Nephron progenitor cell (in vitro differentiated cells): ENCODE data around the gene ALG14.
"Not testable (repeated sequence)": the region's sequence is repeated elsewhere in the genome, so short reads cannot be mapped to it uniquely, and the experiment has no call there.

ENCODE experiments used
- DNase-seq: peaks from one replicate; pipeline ENCODE4 v3.0.0; 2021
- H3K27ac Mint-ChIP-seq: 2 replicates; pipeline ENCODE4 v1.8.0; 2021; ENCODE audit warnings: mild to moderate bottlenecking, moderate library complexity, mixed read lengths
- H3K27me3 Mint-ChIP-seq: 2 replicates; pipeline ENCODE4 v1.8.0; 2021; ENCODE audit warnings: mild to moderate bottlenecking, low read depth, mixed read lengths; ENCODE audit not compliant: poor library complexity
- H3K36me3 Mint-ChIP-seq: 2 replicates; pipeline ENCODE4 v1.8.0; 2021; ENCODE audit warnings: low read depth, mixed read lengths
- H3K4me1 Mint-ChIP-seq: 2 replicates; pipeline ENCODE4 v1.8.0; 2021; ENCODE audit warnings: mixed read lengths
- H3K4me3 Mint-ChIP-seq: 2 replicates; pipeline ENCODE4 v1.8.0; 2021; ENCODE audit warnings: mild to moderate bottlenecking, moderate library complexity, mixed read lengths
- H3K9me3 Mint-ChIP-seq: 2 replicates; pipeline ENCODE4 v1.8.0; 2021; ENCODE audit warnings: mild to moderate bottlenecking, moderate library complexity, mixed read lengths
- CTCF ChIP-seq: fragments of 200-600 bp; sonication (generic); IDR thresholded peaks from 2 replicates; pipeline ENCODE4 v1.5.0; 2021; ENCODE audit warnings: antibody characterized with exemption

Gene ALG14

GRCh38 chr1:95027046-95027445, 45.7 kb downstream of the ALG14 start:
- TF ChIP-seq CTCF = no peak

GRCh38 chr1:95023399-95024043, 49.2 kb downstream of the ALG14 start:
- H3K27me3 Mint-ChIP-seq = peaks cover 3% of the 10 kb centered on the region
- H3K4me1 Mint-ChIP-seq = peaks cover 19% of the 10 kb centered on the region
- H3K36me3 Mint-ChIP-seq = peaks cover 51% of the 10 kb centered on the region
- DNase-seq = no peak
- TF ChIP-seq CTCF = no peak
- no peak overlapping the region for H3K4me3 Mint-ChIP-seq
- no peak overlapping the region for H3K27ac Mint-ChIP-seq
- peaks cover 39% of the 10 kb centered on the region for H3K9me3 Mint-ChIP-seq

More at GRCh38 chr1:95027046-95027445, 45.7 kb downstream of the ALG14 start:
- Mint-ChIP-seq H3K9me3 (peaks cover 50% of the 10 kb centered on the region), H3K36me3 (peaks cover 54% of the 10 kb centered on the region), H3K27me3 (peaks cover 7% of the 10 kb centered on the region), H3K4me1 (peaks cover 6% of the 10 kb centered on the region), H3K27ac (no peak overlapping the region), H3K4me3 (no peak overlapping the region)
- no peak for DNase-seq

GRCh38 chr1:95022644-95022926, 50.2 kb downstream of the ALG14 start:
- no peak for DNase-seq
- peaks cover 19% of the 10 kb centered on the region for H3K4me1 Mint-ChIP-seq
- no peak for TF ChIP-seq CTCF
- H3K27me3 Mint-ChIP-seq = peaks cover 3% of the 10 kb centered on the region
- peaks cover 34% of the 10 kb centered on the region for H3K9me3 Mint-ChIP-seq
- H3K36me3 Mint-ChIP-seq = peaks cover 44% of the 10 kb centered on the region
- H3K4me3 Mint-ChIP-seq = no peak overlapping the region
- no peak overlapping the region for H3K27ac Mint-ChIP-seq

- no peak overlapping the region for H3K4me3 Mint-ChIP-seq
- peak overlapping the region; percentile 47 for H3K27ac Mint-ChIP-seq
- DNase-seq = no peak
- peaks cover 3% of the 10 kb centered on the region for H3K27me3 Mint-ChIP-seq
- no peak for TF ChIP-seq CTCF
- H3K36me3 Mint-ChIP-seq = peaks cover 38% of the 10 kb centered on the region
- peaks cover 19% of the 10 kb centered on the region for H3K4me1 Mint-ChIP-seq
- H3K9me3 Mint-ChIP-seq = peaks cover 33% of the 10 kb centered on the region
Measured at GRCh38 chr1:95021805-95022643, 50.7 kb downstream of the ALG14 start.

- Mint-ChIP-seq H3K27me3 (no peaks in the 10 kb centered on the region), H3K9me3 (peaks cover 24% of the 10 kb centered on the region), H3K36me3 (peaks cover 29% of the 10 kb centered on the region), H3K27ac (peak overlapping the region; percentile 47), H3K4me3 (peak overlapping the region; percentile 12), H3K4me1 (peaks cover 19% of the 10 kb centered on the region)
- DNase-seq = no peak
- no peak for TF ChIP-seq CTCF
Measured at GRCh38 chr1:95021119-95021518, 51.6 kb downstream of the ALG14 start.

GRCh38 chr1:95019466-95019865, 53.3 kb downstream of the ALG14 start:
- not testable (repeated sequence) for DNase-seq, H3K9me3 Mint-ChIP-seq, H3K4me3 Mint-ChIP-seq, H3K27me3 Mint-ChIP-seq, H3K27ac Mint-ChIP-seq
- Mint-ChIP-seq H3K36me3 (peaks cover 14% of the 10 kb centered on the region), H3K4me1 (peaks cover 28% of the 10 kb centered on the region)
